ENCODE results near the gene SHMT2. TPM values are rescaled to one million over a fixed set of nuclear protein-coding genes. Genes with fewer than 3 reads are reported as not detected.

The SHMT2 gene
- total and polyA plus RNA-seq, 2 experiments from 2014 or later: 125 to 387 TPM

- peaks cover 9% of the 10 kb centered on the region for H3K4me1 Mint-ChIP-seq
- no peak overlapping the region for H3K27ac Mint-ChIP-seq
- Histone ChIP-seq H3F3A (replicated peaks; ENCODE audit: low read depth) (0 out of 2 replicates have a peak, but pooled peaks cover 5% of the 10 kb centered on the region), H3K4me2 (no peak overlapping the region), H3K4me3 (no peak overlapping the region), H3K36me3 (ENCODE audit: insufficient read depth) (peaks cover 7% of the 10 kb centered on the region; the same call in 1 of the 2 replicates), H3K4me1 (ENCODE audit: insufficient read depth) (peaks cover 11% of the 10 kb centered on the region), H3K79me2 (replicated peaks; ENCODE audit: insufficient read depth) (no peaks in the 10 kb centered on the region), H4K20me1 (replicated peaks; ENCODE audit: insufficient read depth) (0 out of 2 replicates have a peak, but pooled peaks cover 3% of the 10 kb centered on the region), H3K27me3 (ENCODE audit: insufficient read depth) (peaks cover 4% of the 10 kb centered on the region), H2AFZ (no peak overlapping the region), H3K27ac (ENCODE audit: low read depth) (no peak overlapping the region), H3K9me2 (ENCODE audit: insufficient read depth) (no peaks in the 10 kb centered on the region)
- ATAC-seq: no peak
- no peak for TF ChIP-seq NANOG (IDR thresholded peaks at IDR 0.05; ENCODE audit: borderline replicate concordance)
- no peak for TF ChIP-seq STAT1 (IDR thresholded peaks at IDR 0.05; ENCODE audit: unreplicated experiment)
- no peak for TF ChIP-seq EZH2phosphoT487 (IDR thresholded peaks at IDR 0.05; ENCODE audit: unreplicated experiment)
- TF ChIP-seq, protein P1, sequence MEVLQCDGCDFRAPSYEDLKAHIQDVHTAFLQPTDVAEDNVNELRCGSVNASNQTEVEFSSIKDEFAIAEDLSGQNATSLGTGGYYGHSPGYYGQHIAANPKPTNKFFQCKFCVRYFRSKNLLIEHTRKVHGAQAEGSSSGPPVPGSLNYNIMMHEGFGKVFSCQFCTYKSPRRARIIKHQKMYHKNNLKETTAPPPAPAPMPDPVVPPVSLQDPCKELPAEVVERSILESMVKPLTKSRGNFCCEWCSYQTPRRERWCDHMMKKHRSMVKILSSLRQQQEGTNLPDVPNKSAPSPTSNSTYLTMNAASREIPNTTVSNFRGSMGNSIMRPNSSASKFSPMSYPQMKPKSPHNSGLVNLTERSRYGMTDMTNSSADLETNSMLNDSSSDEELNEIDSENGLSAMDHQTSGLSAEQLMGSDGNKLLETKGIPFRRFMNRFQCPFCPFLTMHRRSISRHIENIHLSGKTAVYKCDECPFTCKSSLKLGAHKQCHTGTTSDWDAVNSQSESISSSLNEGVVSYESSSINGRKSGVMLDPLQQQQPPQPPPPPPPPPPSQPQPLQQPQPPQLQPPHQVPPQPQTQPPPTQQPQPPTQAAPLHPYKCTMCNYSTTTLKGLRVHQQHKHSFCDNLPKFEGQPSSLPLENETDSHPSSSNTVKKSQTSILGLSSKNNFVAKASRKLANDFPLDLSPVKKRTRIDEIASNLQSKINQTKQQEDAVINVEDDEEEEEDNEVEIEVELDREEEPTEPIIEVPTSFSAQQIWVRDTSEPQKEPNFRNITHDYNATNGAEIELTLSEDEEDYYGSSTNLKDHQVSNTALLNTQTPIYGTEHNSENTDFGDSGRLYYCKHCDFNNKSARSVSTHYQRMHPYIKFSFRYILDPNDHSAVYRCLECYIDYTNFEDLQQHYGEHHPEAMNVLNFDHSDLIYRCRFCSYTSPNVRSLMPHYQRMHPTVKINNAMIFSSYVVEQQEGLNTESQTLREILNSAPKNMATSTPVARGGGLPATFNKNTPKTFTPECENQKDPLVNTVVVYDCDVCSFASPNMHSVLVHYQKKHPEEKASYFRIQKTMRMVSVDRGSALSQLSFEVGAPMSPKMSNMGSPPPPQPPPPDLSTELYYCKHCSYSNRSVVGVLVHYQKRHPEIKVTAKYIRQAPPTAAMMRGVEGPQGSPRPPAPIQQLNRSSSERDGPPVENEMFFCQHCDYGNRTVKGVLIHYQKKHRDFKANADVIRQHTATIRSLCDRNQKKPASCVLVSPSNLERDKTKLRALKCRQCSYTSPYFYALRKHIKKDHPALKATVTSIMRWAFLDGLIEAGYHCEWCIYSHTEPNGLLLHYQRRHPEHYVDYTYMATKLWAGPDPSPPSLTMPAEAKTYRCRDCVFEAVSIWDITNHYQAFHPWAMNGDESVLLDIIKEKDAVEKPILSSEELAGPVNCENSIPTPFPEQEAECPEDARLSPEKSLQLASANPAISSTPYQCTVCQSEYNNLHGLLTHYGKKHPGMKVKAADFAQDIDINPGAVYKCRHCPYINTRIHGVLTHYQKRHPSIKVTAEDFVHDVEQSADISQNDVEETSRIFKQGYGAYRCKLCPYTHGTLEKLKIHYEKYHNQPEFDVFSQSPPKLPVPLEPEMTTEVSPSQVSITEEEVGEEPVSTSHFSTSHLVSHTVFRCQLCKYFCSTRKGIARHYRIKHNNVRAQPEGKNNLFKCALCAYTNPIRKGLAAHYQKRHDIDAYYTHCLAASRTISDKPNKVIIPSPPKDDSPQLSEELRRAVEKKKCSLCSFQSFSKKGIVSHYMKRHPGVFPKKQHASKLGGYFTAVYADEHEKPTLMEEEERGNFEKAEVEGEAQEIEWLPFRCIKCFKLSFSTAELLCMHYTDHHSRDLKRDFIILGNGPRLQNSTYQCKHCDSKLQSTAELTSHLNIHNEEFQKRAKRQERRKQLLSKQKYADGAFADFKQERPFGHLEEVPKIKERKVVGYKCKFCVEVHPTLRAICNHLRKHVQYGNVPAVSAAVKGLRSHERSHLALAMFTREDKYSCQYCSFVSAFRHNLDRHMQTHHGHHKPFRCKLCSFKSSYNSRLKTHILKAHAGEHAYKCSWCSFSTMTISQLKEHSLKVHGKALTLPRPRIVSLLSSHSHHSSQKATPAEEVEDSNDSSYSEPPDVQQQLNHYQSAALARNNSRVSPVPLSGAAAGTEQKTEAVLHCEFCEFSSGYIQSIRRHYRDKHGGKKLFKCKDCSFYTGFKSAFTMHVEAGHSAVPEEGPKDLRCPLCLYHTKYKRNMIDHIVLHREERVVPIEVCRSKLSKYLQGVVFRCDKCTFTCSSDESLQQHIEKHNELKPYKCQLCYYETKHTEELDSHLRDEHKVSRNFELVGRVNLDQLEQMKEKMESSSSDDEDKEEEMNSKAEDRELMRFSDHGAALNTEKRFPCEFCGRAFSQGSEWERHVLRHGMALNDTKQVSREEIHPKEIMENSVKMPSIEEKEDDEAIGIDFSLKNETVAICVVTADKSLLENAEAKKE (CRISPR knock-in tag; IDR thresholded peaks at IDR 0.05): no peak
- TF ChIP-seq REST (IDR thresholded peaks at IDR 0.05; ENCODE audit: unreplicated experiment): no peak
- no peak for TF ChIP-seq ZNF114 (CRISPR knock-in tag; IDR thresholded peaks at IDR 0.05)
- no peak for TF ChIP-seq CTCF (conservative IDR thresholded peaks at IDR 0.05; ENCODE audit: low read depth in 2 of 2)
- no peak for TF ChIP-seq ZNF331 (CRISPR knock-in tag; IDR thresholded peaks at IDR 0.05; ENCODE audit: low read depth)
- no peak for TF ChIP-seq ETS1 (IDR thresholded peaks at IDR 0.05)
- no peak for TF ChIP-seq EZH2 (IDR thresholded peaks at IDR 0.05; ENCODE audit: low read depth, unreplicated experiment)
- TF ChIP-seq JUNB (IDR thresholded peaks at IDR 0.05; ENCODE audit: unreplicated experiment): no peak
- TF ChIP-seq CREB1 (CRISPR knock-in tag; IDR thresholded peaks at IDR 0.05; ENCODE audit: low read depth): no peak
- TF ChIP-seq POLR2AphosphoS5 (IDR thresholded peaks at IDR 0.05; ENCODE audit: low read depth): no peak
- DNase-seq (ENCODE audit: low spot score): no peak
- H3K4me3 Mint-ChIP-seq: no peak overlapping the region
- peaks cover 23% of the 10 kb centered on the region for H3K27me3 Mint-ChIP-seq (ENCODE audit: insufficient read depth, low read depth, poor library complexity)
- peaks cover 70% of the 10 kb centered on the region for H3K36me3 Mint-ChIP-seq (ENCODE audit: low read depth)
- no peaks in the 10 kb centered on the region; the same call in 2 of the 3 replicates for H3K9me3 Mint-ChIP-seq
Measured at GRCh38 chr12:57208631-57209282, 20.8 kb upstream of the SHMT2 start.
